SK-N-SH (cell line): Measurements from ENCODE around the gene STK16. TPM values are rescaled to one million over a fixed set of nuclear protein-coding genes. Genes with fewer than 3 reads are reported as not detected.

Experiments used
- CTCF ChIA-PET: fragments of 300-600, 350-600 bp; formaldehyde crosslinking; extraction: SDS; loops from one replicate; lab custom pipeline; 2021; lab: Yijun Ruan, JAX
- POLR2A ChIA-PET: fragments of 350-600 bp; sonication (Branson Sonifier 250); formaldehyde crosslinking; extraction: SDS; loops from one replicate; lab custom pipeline; 2020; ENCODE audit warnings: antibody characterized with exemption, inconsistent platforms; lab: Yijun Ruan, JAX
- DNase-seq: peaks from one replicate; pipeline ENCODE4 v3.0.0; 2012
- H2AFZ ChIP-seq: fragments of 200-600 bp; sonication (generic); 2 replicates; pipeline ENCODE4 v1.8.1; 2016; ENCODE audit warnings: antibody characterized with exemption, mild to moderate bottlenecking, low read depth
- H3F3A ChIP-seq: fragments of 200-600 bp; sonication (generic); replicated peaks from 2 replicates; pipeline ENCODE3; 2016; ENCODE audit warnings: antibody characterized with exemption, mild to moderate bottlenecking; ENCODE audit not compliant: insufficient read depth
- H3K27ac ChIP-seq, 2 experiments: fragments of 200-500 bp in 1 of 2; fragments of 200-600 bp in 1 of 2; sonication (Bioruptor generic) in 1 of 2; sonication (generic), shearing (Covaris generic) in 1 of 2; 2 replicates each; pipeline versions ENCODE4 v1.5.1 to v1.6.1; 2014 to 2016; ENCODE audit warnings: low read depth in 2 of 2, inconsistent platforms in 1 of 2, low read length in 1 of 2, mild to moderate bottlenecking in 1 of 2, mixed read lengths in 1 of 2
- H3K27me3 ChIP-seq: fragments of 200-600 bp; sonication (generic), shearing (Covaris generic); 2 replicates; pipeline ENCODE4 v1.6.1; 2016; ENCODE audit warnings: mixed run types; ENCODE audit not compliant: insufficient read depth
- H3K36me3 ChIP-seq, 2 experiments: fragments of 200-500 bp in 1 of 2; fragments of 200-600 bp in 1 of 2; sonication (Bioruptor generic) in 1 of 2; sonication (generic) in 1 of 2; replicated peaks in 1 of 2; 2 replicates each; pipeline versions ENCODE3 to v1.5.1; 2014 to 2016; ENCODE audit warnings: low read length in 1 of 2, mild to moderate bottlenecking in 1 of 2; ENCODE audit not compliant: insufficient read depth in 2 of 2, control insufficient read depth in 1 of 2
- H3K4me1 ChIP-seq, 2 experiments: fragments of 200-500 bp in 1 of 2; fragments of 200-600 bp in 1 of 2; sonication (Bioruptor generic) in 1 of 2; sonication (generic), shearing (Covaris generic) in 1 of 2; 2 replicates each; pipeline versions ENCODE4 v1.5.1 to v1.6.1; 2014 to 2016; ENCODE audit warnings: low read depth in 1 of 2, low read length in 1 of 2, mixed run types in 1 of 2; ENCODE audit not compliant: insufficient read depth in 2 of 2, control insufficient read depth in 1 of 2
- H3K4me2 ChIP-seq: fragments of 200-600 bp; sonication (generic), shearing (Covaris generic); 2 replicates; pipeline ENCODE4 v1.6.1; 2017; ENCODE audit warnings: mixed run types
- H3K4me3 ChIP-seq, 2 experiments: fragments of 200-500 bp in 1 of 2; fragments of 200-600 bp in 1 of 2; sonication (Bioruptor generic) in 1 of 2; sonication (generic), shearing (Covaris generic) in 1 of 2; 2 replicates each; pipeline versions ENCODE4 v1.5.1 to v1.8.1; 2014 to 2016; ENCODE audit warnings: low read depth in 2 of 2, inconsistent platforms in 1 of 2, low read length in 1 of 2, mild to moderate bottlenecking in 1 of 2, mixed read lengths in 1 of 2, moderate library complexity in 1 of 2
- H3K79me2 ChIP-seq: fragments of 200-600 bp; sonication (generic); 2 replicates; pipeline ENCODE4 v1.8.1; 2017; ENCODE audit warnings: mild to moderate bottlenecking; ENCODE audit not compliant: insufficient read depth
- H3K9ac ChIP-seq: fragments of 200-600 bp; sonication (generic); 2 replicates; pipeline ENCODE4 v1.6.1; 2017; ENCODE audit warnings: mixed run types
- H3K9me2 ChIP-seq: fragments of 200-600 bp; sonication (generic); 2 replicates; pipeline ENCODE4 v1.6.1; 2017; ENCODE audit warnings: mixed run types
- H3K9me3 ChIP-seq: fragments of 200-600 bp; sonication (generic); 2 replicates; pipeline ENCODE4 v1.6.1; 2017; ENCODE audit warnings: mixed run types, mild to moderate bottlenecking, moderate library complexity
- H4K20me1 ChIP-seq: fragments of 200-600 bp; sonication (generic); 2 replicates; pipeline ENCODE4 v1.6.1; 2017; ENCODE audit warnings: mild to moderate bottlenecking, mixed run types; ENCODE audit not compliant: insufficient read depth
- CHD2 ChIP-seq: fragments of 150-350 bp; IDR thresholded peaks from 2 replicates; pipeline ENCODE4 v1.6.1; 2018; ENCODE audit warnings: low read length; ENCODE audit not compliant: partially characterized antibody
- ELF1 ChIP-seq: IDR thresholded peaks from 2 replicates; pipeline ENCODE4 v1.4.0; 2012
- FOXM1 ChIP-seq: IDR thresholded peaks from 2 replicates; pipeline ENCODE4 v1.4.0; 2012; ENCODE audit warnings: low read depth, mild to moderate bottlenecking
- GATA2 ChIP-seq: sonication (generic); formaldehyde crosslinking; IDR thresholded peaks from 2 replicates; pipeline ENCODE4 v1.5.0; 2020; ENCODE audit warnings: mild to moderate bottlenecking, missing genetic modification reagents
- MEF2A ChIP-seq: IDR thresholded peaks from 2 replicates; pipeline ENCODE4 v1.4.0; 2012; ENCODE audit warnings: low read depth, borderline replicate concordance
- MXI1 ChIP-seq: IDR thresholded peaks from 2 replicates; pipeline ENCODE4 v1.6.1; 2012; ENCODE audit warnings: mild to moderate bottlenecking, low read depth, low read length, improper control_type of control experiment
- NFIC ChIP-seq: IDR thresholded peaks from 2 replicates; pipeline ENCODE4 v1.4.0; 2012; ENCODE audit warnings: borderline replicate concordance
- NRF1 ChIP-seq: IDR thresholded peaks from 2 replicates; pipeline ENCODE4 v1.6.1; 2012; ENCODE audit warnings: low read depth, mild to moderate bottlenecking, low read length
- POLR2AphosphoS5 ChIP-seq: IDR thresholded peaks from 2 replicates; pipeline ENCODE4 v1.6.1; 2012; ENCODE audit warnings: low read depth, low read length
- RCOR1 ChIP-seq: fragments of 150-350 bp; IDR thresholded peaks from 2 replicates; pipeline ENCODE4 v1.6.1; 2017; ENCODE audit warnings: antibody characterized with exemption, low read length
- REST ChIP-seq: IDR thresholded peaks from 2 replicates; pipeline ENCODE4 v1.6.1; 2012; ENCODE audit warnings: mild to moderate bottlenecking, low read depth, low read length, moderate library complexity
- RXRA ChIP-seq: IDR thresholded peaks from 2 replicates; pipeline ENCODE4 v1.4.0; 2012; ENCODE audit warnings: low read depth, mild to moderate bottlenecking, borderline replicate concordance
- SIN3A ChIP-seq: IDR thresholded peaks from 2 replicates; pipeline ENCODE4 v1.6.1; 2012; ENCODE audit warnings: low read depth, mild to moderate bottlenecking, low read length, moderate library complexity, borderline replicate concordance
- TEAD4 ChIP-seq: IDR thresholded peaks from 2 replicates; pipeline ENCODE4 v1.4.0; 2012; ENCODE audit warnings: mild to moderate bottlenecking, borderline replicate concordance; ENCODE audit not compliant: insufficient read depth
- YY1 ChIP-seq: IDR thresholded peaks from 2 replicates; pipeline ENCODE4 v1.4.0; 2012; ENCODE audit warnings: low read depth, mild to moderate bottlenecking
- ZBTB33 ChIP-seq: IDR thresholded peaks from 2 replicates; pipeline ENCODE4 v1.4.0; 2012; ENCODE audit warnings: low read depth, borderline replicate concordance
- WGBS: methylation state at CpG from one replicate; pipeline ENCODE4 v1.1.6; 2017; ENCODE audit warnings: low lambda C conversion rate; 5-methylcytosine and 5-hydroxymethylcytosine counted together
- polyA plus RNA-seq, 3 experiments: library from polyadenylated mRNA; depleted of rRNA; stranded (reverse); fragments of >200 nt; gene quantifications; 2 replicates each; pipeline ENCODE4 v1.2.3, GENCODE V29; 2012

STK16 gene
- polyA plus RNA-seq, 1 of the 3 experiments (the other 2 are of a cell fraction), result 57.6 TPM

DNA sequence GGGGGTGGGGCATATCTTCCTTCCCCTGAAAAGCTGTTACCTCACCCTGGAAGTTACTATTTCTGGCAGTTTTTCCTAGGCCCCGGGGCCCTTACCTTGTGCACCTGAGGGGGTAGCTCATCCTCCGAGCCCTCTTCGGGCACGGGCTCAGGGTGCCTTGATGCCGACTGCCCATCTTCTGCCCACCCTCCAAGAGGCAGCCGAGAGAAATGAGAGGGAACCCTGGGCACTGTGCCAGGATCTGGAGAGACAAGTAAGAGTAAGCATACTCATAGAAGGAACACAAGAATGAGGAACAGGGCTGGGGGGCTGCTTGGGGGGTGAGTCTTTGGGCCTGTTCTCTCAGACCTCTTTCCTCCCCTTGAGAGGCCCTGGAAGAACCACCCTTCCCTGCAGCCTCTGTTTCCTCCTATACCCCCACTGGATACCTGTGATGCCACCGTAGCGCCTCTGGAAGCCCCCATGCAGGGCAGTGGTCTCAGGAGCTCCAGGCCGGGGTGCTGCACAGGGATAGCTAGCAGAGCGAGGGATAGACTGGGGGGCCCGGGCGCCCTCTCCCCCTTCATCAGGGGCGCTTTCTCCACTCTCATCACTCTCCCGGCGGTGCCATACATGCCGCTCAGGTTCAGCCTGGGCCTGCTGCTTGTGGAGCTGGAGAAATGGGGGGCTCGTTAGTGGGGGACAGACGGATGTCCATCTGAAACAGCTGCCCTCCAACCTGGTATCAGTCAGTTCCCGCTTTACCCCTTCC is 24.5 kb upstream of the STK16 start:
- Histone ChIP-seq H2AFZ (no peak overlapping the region), H3K27me3 (no peaks in the 10 kb centered on the region), H3K4me3 (no peak overlapping the region), H3K4me2 (no peak overlapping the region), H3K9me2 (no peaks in the 10 kb centered on the region), H4K20me1 (no peaks in the 10 kb centered on the region), H3F3A (peaks cover 27% of the 10 kb centered on the region), H3K9me3 (no peaks in the 10 kb centered on the region), H3K9ac (no peak overlapping the region), H3K36me3 (peaks cover 10 to 55% of the 10 kb centered on the region in 2 experiments), H3K79me2 (no peaks in the 10 kb centered on the region), H3K27ac (no peak overlapping the region), H3K4me1 (peaks cover 5 to 30% of the 10 kb centered on the region in 2 experiments; a peak in 3 of 4 replicates)
- DNase-seq, result no peak
- TF ChIP-seq RCOR1, result no peak
- TF ChIP-seq CHD2, result no peak
- TF ChIP-seq REST, result no peak
- TF ChIP-seq POLR2AphosphoS5, result no peak
- no peak for TF ChIP-seq NRF1
- TF ChIP-seq SIN3A, result no peak
- no peak for TF ChIP-seq ELF1
- TF ChIP-seq RXRA, result no peak
- TF ChIP-seq GATA2, result no peak
- TF ChIP-seq MXI1, result no peak
- TF ChIP-seq ZBTB33, result no peak
- no peak for TF ChIP-seq FOXM1
- no peak for TF ChIP-seq TEAD4
- TF ChIP-seq NFIC, result no peak
- no peak for TF ChIP-seq MEF2A
- no peak for TF ChIP-seq YY1
- 96% methylated on average over 17 of the region's 19 CpGs for WGBS
- POLR2A ChIA-PET, result interaction anchor here (0.5 kb wide), 1 partner anchor 14 kb away, joined by 3 read pairs; no protein-coding TSS in a partner anchor
- CTCF ChIA-PET, result interaction anchor here (1.0 to 3.3 kb wide), 4 partner anchors 8 to 66 kb away, joined by 3 to 15 read pairs (median 4); partner anchors contain the start of genes ANKZF1 and ATG9A
